ENCODE measurements around the gene RAD1. TPM values are rescaled to one million over a fixed set of nuclear protein-coding genes. Genes with fewer than 3 reads are reported as not detected.
A peak's percentile ranks its signal among the peaks of the same experiment; 100 is the strongest.

The RAD1 gene
- total RNA-seq, result 10 to 100 TPM; 27.6 to 30.6 TPM

DNA sequence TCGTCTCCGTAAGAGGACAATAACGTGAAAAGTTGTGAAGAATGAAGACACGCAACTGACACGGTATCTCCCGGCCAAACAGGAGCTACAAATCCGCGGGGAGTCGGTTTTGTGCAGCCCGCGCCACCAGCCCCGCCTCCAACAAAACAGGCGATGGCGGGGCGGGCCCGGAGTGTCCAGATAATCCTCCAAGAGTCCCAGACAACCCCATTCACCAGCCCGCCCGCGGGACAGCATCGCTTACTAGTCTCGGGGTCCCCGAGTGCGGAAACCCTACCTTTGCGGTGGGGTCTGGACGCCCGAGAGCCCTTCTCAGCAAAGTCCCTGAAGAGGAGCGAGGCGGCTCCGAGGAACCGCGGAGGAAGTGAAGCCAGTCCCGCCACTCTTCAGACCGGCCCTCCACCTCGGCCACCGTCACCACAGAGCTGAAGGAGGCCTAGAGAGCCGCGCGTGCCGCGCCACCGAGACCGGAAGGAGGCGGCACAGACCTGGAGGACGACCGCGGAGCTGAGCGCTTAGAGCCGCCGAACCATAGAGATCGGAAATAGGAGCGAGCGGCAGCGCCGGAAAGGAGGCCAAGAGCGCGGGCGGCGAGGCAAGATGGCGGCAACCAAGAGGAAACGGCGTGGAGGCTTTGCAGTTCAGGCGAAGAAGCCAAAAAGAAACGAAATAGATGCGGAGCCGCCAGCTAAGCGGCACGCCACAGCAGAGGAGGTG is at the start of gene RAD1, which contains the start of gene BRIX1:
Gene RAD1, minus strand, starts transcription at position 366 of the 717 bp plus-strand sequence. CDS start 612 bp downstream, outside the sequence.
Gene BRIX1, plus strand, starts transcription at position 573 of the 717 bp plus-strand sequence. Its CDS starts 28 bp downstream, at position 601.
- ATAC-seq (ENCODE audit: low read depth) (peak; percentile 96), DNase-seq (peak; percentile 95)
- no peaks in the 10 kb centered on the region for H3K27me3 Mint-ChIP-seq
- no peaks in the 10 kb centered on the region for H3K9me3 Mint-ChIP-seq
- no peak within 1 kb of the TSS for H3K4me3 Mint-ChIP-seq
- H3K36me3 Mint-ChIP-seq, result peaks cover 19% of the 10 kb centered on the region
- peak within 1 kb of the TSS; percentile 40 for H3K27ac Mint-ChIP-seq
- H3K4me1 Mint-ChIP-seq, result peaks cover 25% of the 10 kb centered on the region
- POLR2A ChIA-PET, result interaction anchor here (0.6 to 6.2 kb wide), 11 partner anchors 9 to 1238 kb away, joined by 3 to 108 read pairs (median 4); partner anchors contain the start of genes DNAJC21 and TTC23L

DNA sequence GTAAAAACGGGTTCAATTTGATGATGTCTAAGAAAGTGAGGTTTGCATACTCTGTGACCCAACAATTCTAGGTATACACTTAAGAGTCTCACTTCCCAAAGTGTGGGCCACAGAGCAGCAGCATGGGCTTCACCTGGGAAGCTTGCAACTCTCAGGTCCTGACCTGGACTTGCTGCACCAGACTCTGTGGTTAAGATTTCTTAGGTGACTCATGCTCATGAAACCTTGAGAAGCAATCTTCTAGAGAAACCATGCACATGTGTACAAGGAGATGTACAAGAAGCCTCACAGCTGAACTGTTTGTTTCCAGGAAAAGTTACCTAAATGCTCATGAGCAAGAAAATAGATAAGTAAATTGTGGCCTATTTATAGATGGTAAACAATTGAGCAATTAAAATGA is 44.0 kb upstream of the RAD1 start:
- peak; percentile 50 for ATAC-seq (ENCODE audit: low read depth)
- peaks cover 4% of the 10 kb centered on the region for H3K36me3 Mint-ChIP-seq
- H3K27me3 Mint-ChIP-seq, result no peaks in the 10 kb centered on the region
- H3K9me3 Mint-ChIP-seq, result no peaks in the 10 kb centered on the region
- H3K27ac Mint-ChIP-seq, result no peak overlapping the region
- POLR2A ChIA-PET, result no interaction called here
- peaks cover 10% of the 10 kb centered on the region for H3K4me1 Mint-ChIP-seq
- DNase-seq, result no peak
- no peak overlapping the region for H3K4me3 Mint-ChIP-seq

GRCh38 chr5:34957857-34958690 is 42.8 kb upstream of the RAD1 start:
- Mint-ChIP-seq H3K27me3 (no peaks in the 10 kb centered on the region), H3K36me3 (peaks cover 5% of the 10 kb centered on the region), H3K9me3 (no peaks in the 10 kb centered on the region), H3K27ac (no peak overlapping the region), H3K4me3 (no peak overlapping the region), H3K4me1 (peaks cover 10% of the 10 kb centered on the region)
- DNase-seq (no peak), ATAC-seq (ENCODE audit: low read depth) (peak; percentile 45)
- POLR2A ChIA-PET, result no interaction called here

GRCh38 chr5:34957321-34957720 is 42.0 kb upstream of the RAD1 start:
- H3K4me1 Mint-ChIP-seq, result peaks cover 10% of the 10 kb centered on the region
- H3K36me3 Mint-ChIP-seq, result peaks cover 5% of the 10 kb centered on the region
- POLR2A ChIA-PET, result no interaction called here
- DNase-seq, result no peak
- no peak overlapping the region for H3K4me3 Mint-ChIP-seq
- no peak for ATAC-seq (ENCODE audit: low read depth)
- no peak overlapping the region for H3K27ac Mint-ChIP-seq
- H3K27me3 Mint-ChIP-seq, result no peaks in the 10 kb centered on the region
- no peaks in the 10 kb centered on the region for H3K9me3 Mint-ChIP-seq

DNA sequence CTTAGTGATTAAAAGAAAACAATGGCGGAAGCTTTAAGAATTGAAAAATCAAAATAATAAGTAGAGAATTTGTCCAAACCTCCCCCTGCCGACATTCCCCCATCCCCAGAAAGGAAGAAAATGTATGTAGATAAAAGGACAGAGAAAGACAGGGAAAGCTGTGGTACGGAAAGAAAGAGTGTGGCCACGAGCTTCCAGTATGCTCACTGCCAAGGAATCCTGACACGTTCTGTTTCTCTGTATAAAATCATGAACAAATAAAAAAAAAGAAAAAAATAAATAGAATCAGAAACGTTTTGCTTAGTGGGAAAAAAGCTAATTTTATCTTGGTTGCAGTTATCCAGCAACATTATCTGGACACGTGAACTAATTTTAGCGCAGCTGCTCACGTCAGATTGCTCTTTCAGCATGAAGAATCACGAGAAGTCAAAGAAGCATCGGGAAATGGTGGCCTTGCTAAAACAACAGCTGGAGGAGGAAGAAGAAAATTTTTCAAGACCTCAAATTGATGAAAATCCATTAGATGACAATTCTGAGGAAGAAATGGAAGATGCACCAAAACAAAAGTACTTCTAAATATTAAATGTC is 29.2 kb upstream of the RAD1 start:
- no peak for ATAC-seq (ENCODE audit: low read depth)
- no peak overlapping the region for H3K27ac Mint-ChIP-seq
- H3K36me3 Mint-ChIP-seq, result peaks cover 20% of the 10 kb centered on the region
- POLR2A ChIA-PET, result no interaction called here
- no peaks in the 10 kb centered on the region for H3K27me3 Mint-ChIP-seq
- DNase-seq, result no peak
- no peaks in the 10 kb centered on the region for H3K9me3 Mint-ChIP-seq
- H3K4me1 Mint-ChIP-seq, result no peaks in the 10 kb centered on the region
- no peak overlapping the region for H3K4me3 Mint-ChIP-seq

- peaks cover 19% of the 10 kb centered on the region for H3K36me3 Mint-ChIP-seq
- POLR2A ChIA-PET, result no interaction called here
- no peak overlapping the region for H3K27ac Mint-ChIP-seq
Measured at GRCh38 chr5:34944044-34944443, 28.7 kb upstream of the RAD1 start.

DNA sequence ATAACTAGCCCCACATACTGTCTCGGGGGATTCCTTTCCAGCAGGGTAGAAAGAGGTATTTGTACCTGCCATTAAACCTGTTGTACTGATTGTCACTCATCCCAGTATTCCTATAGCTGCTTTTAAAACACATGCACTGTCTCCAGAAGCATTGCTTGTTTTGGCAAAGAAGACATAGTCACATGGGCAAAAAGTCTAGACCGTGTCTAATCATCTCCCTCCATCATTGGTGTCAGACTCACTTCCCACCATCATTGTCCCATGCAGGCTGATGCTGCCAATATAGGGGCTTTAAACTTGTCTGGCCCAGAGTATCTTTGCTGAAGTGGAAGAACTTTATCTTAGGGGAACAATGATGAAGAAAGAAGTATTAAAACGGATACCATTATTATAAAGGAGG is 26.6 kb upstream of the RAD1 start:
- H3K9me3 Mint-ChIP-seq, result no peaks in the 10 kb centered on the region
- H3K27ac Mint-ChIP-seq, result no peak overlapping the region
- ATAC-seq (ENCODE audit: low read depth), result no peak
- no peak for DNase-seq
- H3K27me3 Mint-ChIP-seq, result no peaks in the 10 kb centered on the region
- H3K4me1 Mint-ChIP-seq, result peaks cover 2% of the 10 kb centered on the region
- H3K4me3 Mint-ChIP-seq, result no peak overlapping the region
- H3K36me3 Mint-ChIP-seq, result peaks cover 22% of the 10 kb centered on the region
- POLR2A ChIA-PET, result no interaction called here

More at GRCh38 chr5:34944044-34944443, 28.7 kb upstream of the RAD1 start:
- Mint-ChIP-seq H3K9me3 (no peaks in the 10 kb centered on the region), H3K27me3 (no peaks in the 10 kb centered on the region), H3K4me1 (no peaks in the 10 kb centered on the region), H3K4me3 (no peak overlapping the region)
- no peak for ATAC-seq (ENCODE audit: low read depth)
- no peak for DNase-seq

DNA sequence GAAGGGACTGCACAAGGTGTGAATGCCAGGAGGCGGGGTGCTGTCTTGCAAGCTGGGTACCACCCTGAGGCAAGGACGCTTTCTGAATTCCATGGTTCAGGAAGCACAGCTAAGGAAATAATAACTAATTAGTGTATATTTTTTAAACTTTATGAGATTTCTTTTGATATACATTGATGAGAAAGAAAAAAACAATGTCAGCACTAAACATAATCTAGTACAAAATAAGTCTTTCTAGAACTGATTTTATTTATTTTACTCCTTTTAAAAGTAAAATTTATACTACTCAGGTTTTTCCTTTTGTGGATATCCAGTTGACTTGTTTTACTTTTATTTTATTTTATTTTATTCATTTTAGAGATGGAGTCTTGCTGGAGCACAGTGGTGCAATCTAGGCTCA is 17.6 kb upstream of the RAD1 start:
- POLR2A ChIA-PET, result no interaction called here
- Mint-ChIP-seq H3K27ac (no peak overlapping the region), H3K4me1 (peaks cover 26% of the 10 kb centered on the region)

GRCh38 chr5:34930870-34931269 is 15.6 kb upstream of the RAD1 start:
- peaks cover 11% of the 10 kb centered on the region for H3K36me3 Mint-ChIP-seq
- no peaks in the 10 kb centered on the region for H3K27me3 Mint-ChIP-seq
- ATAC-seq (ENCODE audit: low read depth), result no peak
- POLR2A ChIA-PET, result interaction anchor here (2.0 to 3.6 kb wide), 2 partner anchors 14 to 1221 kb away, joined by 7 to 108 read pairs; partner anchors contain the start of genes BRIX1, LMBRD2, RAD1 and SKP2
- no peaks in the 10 kb centered on the region for H3K9me3 Mint-ChIP-seq
- peak overlapping the region; percentile 95 for H3K27ac Mint-ChIP-seq
- DNase-seq, result no peak
- H3K4me3 Mint-ChIP-seq, result peak overlapping the region; percentile 92
- H3K4me1 Mint-ChIP-seq, result peaks cover 24% of the 10 kb centered on the region

More for the DNA sequence above, 17.6 kb upstream of the RAD1 start:
- no peak overlapping the region for H3K4me3 Mint-ChIP-seq
- H3K9me3 Mint-ChIP-seq, result no peaks in the 10 kb centered on the region
- DNase-seq (no peak), ATAC-seq (ENCODE audit: low read depth) (no peak)
- peaks cover 16% of the 10 kb centered on the region for H3K36me3 Mint-ChIP-seq
- no peaks in the 10 kb centered on the region for H3K27me3 Mint-ChIP-seq

DNA sequence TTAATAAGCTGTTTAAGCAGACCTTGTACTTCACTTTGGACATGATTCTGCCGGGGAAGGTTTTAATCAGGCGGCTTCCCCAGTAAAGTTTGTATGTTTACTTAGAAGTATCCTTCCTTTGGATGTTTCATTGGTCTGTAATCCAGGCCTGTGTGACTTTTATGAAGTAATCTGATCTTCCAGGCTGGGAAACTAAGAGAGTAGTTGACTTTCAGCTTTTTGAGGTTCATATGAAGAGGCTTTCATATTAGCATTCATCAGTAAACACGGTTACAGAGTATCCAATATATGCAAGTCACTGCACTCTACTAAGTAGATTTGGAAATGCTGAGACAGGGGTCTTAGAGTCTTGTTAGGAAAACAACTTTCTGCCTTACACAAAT is 15.1 kb upstream of the RAD1 start:
- H3K4me3 Mint-ChIP-seq, result peak overlapping the region; percentile 92
- peaks cover 25% of the 10 kb centered on the region for H3K4me1 Mint-ChIP-seq
- POLR2A ChIA-PET, result interaction anchor here (0.8 to 3.6 kb wide), 4 partner anchors 14 to 1221 kb away, joined by 4 to 108 read pairs (median 6); partner anchors contain the start of genes AMACR, BRIX1, LMBRD2 and RAD1

GRCh38 chr5:34929720-34930461 is 14.6 kb upstream of the RAD1 start:
- Mint-ChIP-seq H3K27me3 (no peaks in the 10 kb centered on the region), H3K4me1 (peaks cover 26% of the 10 kb centered on the region), H3K27ac (peak overlapping the region; percentile 95), H3K36me3 (peaks cover 15% of the 10 kb centered on the region), H3K4me3 (peak overlapping the region; percentile 92), H3K9me3 (no peaks in the 10 kb centered on the region)
- peak; percentile 80 for ATAC-seq (ENCODE audit: low read depth)
- POLR2A ChIA-PET, result interaction anchor here (0.5 to 3.6 kb wide), 9 partner anchors 10 to 1463 kb away, joined by 3 to 108 read pairs (median 4); partner anchors contain the start of genes AMACR, BRIX1, LMBRD2 and RAD1
- peak; percentile 82 for DNase-seq

More for the DNA sequence above, 15.1 kb upstream of the RAD1 start:
- Mint-ChIP-seq H3K9me3 (no peaks in the 10 kb centered on the region), H3K27me3 (no peaks in the 10 kb centered on the region), H3K36me3 (peaks cover 13% of the 10 kb centered on the region), H3K27ac (peak overlapping the region; percentile 95)
- ATAC-seq (ENCODE audit: low read depth), result no peak
- DNase-seq, result no peak

DNA sequence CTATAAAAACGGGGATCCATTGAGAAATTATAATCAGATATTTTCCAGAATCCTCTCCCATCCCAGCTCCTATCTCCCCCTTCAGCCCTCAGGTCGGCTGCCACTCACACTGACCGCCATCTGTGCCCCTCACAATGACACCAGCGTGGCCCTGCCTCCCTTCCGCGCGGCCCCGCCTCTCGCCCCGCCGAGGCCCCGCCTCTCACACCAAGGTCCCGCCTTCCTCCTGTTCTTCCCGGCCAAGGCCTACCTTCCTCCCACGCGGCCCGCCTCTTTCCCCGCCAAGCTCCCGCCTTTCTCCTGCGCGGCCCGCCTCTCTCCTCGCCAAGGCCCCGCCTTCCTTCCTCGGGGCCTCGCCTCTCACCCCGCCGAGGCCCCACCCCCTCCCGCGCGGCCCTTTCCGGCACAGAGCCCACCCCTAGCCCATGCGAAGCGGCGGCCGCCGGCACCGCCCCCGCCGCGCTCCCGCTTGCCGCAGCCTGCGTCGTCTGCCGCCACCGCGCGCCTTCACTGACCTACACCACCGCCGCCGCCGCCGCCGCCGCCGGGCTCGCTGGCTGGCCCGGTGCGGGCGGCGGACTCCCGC is 13.9 kb upstream of the RAD1 start, which contains the start of gene DNAJC21:
Gene DNAJC21, plus strand, starts transcription at position 426 of the 586 bp plus-strand sequence. CDS start 261 bp downstream, outside the sequence.
- Mint-ChIP-seq H3K36me3 (peaks cover 18% of the 10 kb centered on the region), H3K4me1 (peaks cover 27% of the 10 kb centered on the region), H3K9me3 (no peaks in the 10 kb centered on the region), H3K27me3 (no peaks in the 10 kb centered on the region), H3K27ac (peak within 1 kb of the TSS; percentile 95), H3K4me3 (peak within 1 kb of the TSS; percentile 92)
- POLR2A ChIA-PET, result interaction anchor here (0.6 to 3.6 kb wide), 7 partner anchors 11 to 1222 kb away, joined by 3 to 108 read pairs (median 4); partner anchors contain the start of genes AMACR, BRIX1, LMBRD2 and RAD1
- peak; percentile 97 for DNase-seq
- ATAC-seq (ENCODE audit: low read depth), result peak; percentile 82
